NCI-H2171 (cell line): Measurements from ENCODE around the gene MAP3K6.

Source experiments
- DNase-seq: peaks from one replicate; lab custom pipeline; 2025; lab: John Stamatoyannopoulos, UW

The MAP3K6 gene

DNA sequence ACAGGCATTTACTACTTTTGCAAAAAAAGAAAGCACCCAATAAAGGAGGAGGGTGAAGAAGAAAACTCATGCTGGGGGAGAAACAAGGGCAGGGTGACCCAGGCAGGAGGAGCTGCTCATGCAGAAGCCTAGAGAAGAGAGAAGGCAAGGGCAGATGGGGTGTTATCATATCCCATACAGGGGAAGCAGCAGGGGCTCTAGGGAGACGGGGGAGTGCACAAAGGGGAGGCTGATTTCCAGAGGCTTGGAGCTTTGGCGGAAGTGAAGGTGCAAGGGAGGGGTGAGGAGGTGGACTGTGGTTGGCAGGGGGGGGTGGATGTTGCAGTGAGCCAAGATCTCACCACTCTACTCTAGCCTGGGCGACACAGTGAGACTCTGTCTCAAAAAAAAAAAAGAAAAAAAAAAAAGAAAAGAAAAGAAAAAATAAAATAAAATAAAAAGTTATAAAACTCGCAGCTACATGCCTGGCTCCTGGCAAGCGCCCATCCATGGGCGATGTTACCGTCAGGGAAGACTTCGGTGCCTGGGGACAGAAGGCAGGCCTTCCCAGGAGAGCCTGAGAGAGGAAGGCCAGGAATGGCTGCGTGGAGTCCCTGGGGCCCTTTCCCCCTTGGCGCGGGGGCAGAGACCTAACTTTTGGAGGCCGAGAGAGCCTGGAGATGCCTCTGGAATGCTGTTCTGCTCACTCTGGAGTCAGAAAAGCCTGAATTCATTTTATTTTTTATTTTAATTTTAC lies 11.2 kb upstream of the MAP3K6 start:
- peak; percentile 59 for DNase-seq

DNA sequence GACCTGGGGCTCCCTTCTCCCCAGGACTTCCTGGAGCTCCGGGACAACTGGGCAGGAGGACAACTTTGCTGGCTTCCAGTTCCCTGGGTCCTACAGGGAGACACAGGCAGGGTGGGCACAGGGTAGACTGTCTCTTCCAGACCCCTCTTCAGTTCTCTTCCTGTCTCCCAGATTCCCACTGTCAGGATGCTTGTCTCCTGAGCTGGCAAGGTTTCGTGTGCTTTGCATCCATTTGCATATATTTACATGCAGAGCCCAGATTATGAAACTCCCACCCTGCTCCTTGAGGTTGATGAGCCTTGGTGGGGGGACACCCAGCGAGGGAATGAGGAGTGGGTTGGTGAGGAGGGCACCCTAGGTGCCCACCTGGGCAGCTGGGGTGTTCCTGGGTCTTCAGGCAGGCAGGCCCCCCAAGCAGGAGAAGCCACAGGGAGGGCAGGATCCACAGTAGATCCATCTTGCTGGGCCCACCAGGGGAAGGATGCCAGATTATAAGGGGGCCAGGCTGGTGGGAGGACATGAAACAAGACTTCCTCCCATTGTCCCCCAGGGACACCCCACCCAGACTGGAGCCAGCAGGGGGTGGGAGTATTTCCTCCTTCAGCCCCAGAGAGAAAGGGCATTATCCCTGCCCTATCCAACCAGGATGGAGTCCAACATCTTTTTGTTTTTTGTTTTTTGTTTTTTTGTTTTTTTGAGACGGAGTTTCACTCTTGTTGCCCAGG lies 7.8 kb upstream of the MAP3K6 start, which contains the start of gene FCN3:
Gene FCN3, minus strand, starts transcription at position 463 of the 725 bp plus-strand sequence. Its CDS starts 6 bp downstream, at position 457.
- no peak for DNase-seq

DNA sequence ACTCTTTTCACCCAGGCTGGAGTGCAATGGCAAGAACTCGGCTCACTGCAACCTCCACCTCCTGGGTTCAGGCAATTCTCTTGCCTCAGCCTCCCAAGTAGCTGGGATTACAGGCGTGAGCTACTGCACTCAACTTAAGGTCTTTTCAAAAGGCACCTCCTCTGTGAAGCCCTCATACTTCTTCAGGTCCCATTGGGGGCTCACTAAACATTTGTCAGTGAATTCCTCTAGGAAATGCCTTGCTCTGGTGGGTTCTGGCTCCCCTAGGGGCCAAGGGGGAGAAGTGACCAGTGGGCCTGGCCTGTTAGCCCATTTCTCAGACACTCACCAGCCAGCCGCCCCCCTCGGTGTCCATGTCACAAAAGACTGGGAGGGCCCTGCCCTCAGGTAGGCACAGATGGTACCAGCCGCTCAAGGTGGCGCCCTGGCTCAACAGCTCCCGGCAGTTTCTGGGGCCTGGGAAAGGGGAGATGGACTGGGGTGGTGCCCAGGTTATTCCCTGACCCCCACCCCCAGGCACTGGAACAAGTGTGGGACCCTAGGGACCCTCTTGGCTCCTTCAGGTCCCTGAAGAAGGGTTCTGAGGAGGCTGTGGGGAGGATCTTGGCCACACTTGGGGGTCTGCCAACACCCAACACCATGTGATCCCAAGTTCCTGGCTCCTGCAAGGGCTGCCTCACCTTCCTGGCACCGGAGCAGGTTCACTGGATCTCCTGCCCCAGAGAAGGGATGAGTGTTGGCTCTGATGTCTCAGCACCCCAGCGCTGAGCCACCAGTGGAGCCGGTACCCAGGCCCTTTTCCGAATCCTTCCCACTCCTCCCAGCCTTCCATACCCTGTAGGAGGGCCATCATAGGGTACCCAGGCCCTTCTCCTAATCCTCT lies 6.3 kb upstream of the MAP3K6 start:
- DNase-seq: no peak

GRCh38 chr1:27372022-27372807 lies 5.5 kb upstream of the MAP3K6 start:
- no peak for DNase-seq

DNA sequence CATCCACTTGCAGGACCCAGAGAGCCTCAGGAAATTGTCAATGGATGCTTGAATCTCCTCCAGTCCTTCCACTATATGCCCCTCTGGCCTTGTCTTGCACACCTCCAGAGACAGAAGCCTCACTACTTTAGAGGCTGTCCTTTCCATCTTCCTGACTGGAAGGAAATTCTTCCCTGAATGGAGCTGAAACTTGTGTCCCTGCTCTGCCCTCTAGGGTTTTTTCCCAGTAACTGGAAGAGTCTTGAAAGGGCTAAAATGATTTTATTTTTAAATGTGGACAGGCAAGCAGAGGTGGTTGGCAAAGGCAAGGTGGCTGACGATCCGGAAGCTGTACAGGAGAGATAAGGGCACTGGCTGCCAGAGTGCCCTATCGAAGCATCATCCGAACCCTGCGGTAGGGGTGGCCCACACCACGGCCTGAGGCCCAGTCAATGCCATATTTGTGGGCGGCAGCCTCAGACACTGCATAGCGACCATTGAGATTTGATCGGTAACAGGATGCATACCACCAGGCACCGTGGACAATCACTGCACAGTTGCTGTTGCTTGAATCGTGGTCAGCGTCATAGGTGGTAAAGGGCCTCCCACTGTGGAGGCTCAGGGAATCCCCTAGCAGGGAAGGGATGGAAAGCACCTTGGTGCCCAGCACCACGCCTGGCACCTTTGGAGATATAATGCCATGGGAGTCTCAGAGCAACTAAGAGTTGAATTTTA lies 2.3 kb upstream of the MAP3K6 start:
- no peak for DNase-seq

DNA sequence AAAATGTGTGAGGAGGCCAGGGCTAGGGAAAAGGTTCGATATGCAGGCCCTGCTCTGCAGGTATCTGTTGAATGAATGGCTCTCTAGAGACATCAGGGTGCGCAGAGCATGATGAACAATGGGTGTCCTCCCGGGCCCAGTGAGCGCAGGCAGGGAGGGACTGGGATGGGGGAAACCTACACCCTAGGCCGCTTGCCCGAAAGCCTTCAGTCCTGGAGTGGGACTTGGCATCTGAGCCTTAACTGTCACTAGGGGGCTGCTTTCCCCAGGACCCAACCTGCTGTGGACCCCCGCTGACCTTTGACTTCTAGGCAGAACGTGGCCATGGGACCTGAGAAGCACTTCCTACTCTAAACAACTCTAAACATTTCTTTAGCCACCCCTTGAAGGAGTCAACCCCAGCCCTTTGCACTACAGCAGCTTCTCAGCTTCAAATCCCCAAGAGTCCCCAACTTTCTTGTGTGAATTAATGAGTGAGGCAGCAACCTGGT lies 444 bp upstream of the MAP3K6 start:
- DNase-seq: no peak

DNA sequence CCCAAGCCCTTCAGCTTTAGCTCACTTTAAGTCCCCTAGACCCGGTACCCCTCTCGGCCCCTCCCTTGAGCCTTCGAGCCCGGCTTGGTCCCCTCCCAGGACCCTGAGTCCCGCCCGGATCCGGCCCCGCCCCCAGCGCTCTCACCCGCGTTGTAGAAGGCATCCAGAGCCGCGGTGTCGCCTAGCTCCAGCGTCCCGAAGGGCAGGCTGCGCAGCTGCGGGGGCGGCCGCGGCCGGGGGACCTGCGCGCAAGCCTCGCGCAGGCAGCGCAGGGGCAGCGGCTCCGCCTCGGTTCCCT lies 699 bp downstream of the MAP3K6 start:
- peak; percentile 73 for DNase-seq

GRCh38 chr1:27365372-27366112 lies 1.2 kb downstream of the MAP3K6 start:
- DNase-seq: peak; percentile 64

- no peak for DNase-seq
Measured at GRCh38 chr1:27364696-27365371, 1.9 kb downstream of the MAP3K6 start.

GRCh38 chr1:27363766-27364695 lies 2.7 kb downstream of the MAP3K6 start:
- DNase-seq: no peak

DNA sequence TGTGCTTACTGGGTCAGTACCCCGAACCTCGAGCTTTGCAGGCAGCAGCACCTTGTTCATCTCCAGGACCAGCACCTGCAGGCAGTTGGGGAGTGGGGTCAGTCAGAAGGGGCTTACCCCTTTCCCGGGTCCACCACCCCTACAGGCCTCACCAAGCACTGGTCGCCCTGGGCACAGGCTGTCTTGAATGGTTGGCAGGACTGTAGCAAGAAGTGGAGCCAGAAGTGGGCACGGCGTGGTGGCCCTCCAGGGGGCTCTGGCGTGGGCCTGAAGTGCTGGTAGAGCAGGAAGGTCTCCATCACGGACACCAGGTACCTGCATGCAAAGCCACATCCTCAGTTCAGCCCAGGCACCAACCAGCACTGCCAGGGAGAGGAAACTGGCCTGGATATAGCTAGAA lies 5.2 kb downstream of the MAP3K6 start:
- DNase-seq: no peak

DNA sequence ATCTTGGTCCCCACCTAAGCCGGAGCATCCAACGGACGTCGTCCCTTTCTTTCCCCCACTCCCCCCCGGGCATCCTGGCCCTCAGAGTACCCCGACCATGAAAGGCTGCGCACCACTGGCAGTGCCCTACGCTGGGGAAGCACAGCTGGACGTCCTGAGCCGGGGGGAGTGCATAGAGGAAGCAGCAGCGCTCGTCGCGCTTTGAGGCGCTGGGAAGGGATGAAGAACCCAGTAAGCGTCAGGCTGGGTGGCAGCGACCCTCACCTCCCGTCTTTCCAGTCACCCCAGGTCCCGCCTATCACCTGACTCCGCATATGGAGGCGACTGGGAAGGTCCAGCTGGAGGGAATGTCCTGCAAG lies 5.7 kb downstream of the MAP3K6 start:
- DNase-seq: no peak

DNA sequence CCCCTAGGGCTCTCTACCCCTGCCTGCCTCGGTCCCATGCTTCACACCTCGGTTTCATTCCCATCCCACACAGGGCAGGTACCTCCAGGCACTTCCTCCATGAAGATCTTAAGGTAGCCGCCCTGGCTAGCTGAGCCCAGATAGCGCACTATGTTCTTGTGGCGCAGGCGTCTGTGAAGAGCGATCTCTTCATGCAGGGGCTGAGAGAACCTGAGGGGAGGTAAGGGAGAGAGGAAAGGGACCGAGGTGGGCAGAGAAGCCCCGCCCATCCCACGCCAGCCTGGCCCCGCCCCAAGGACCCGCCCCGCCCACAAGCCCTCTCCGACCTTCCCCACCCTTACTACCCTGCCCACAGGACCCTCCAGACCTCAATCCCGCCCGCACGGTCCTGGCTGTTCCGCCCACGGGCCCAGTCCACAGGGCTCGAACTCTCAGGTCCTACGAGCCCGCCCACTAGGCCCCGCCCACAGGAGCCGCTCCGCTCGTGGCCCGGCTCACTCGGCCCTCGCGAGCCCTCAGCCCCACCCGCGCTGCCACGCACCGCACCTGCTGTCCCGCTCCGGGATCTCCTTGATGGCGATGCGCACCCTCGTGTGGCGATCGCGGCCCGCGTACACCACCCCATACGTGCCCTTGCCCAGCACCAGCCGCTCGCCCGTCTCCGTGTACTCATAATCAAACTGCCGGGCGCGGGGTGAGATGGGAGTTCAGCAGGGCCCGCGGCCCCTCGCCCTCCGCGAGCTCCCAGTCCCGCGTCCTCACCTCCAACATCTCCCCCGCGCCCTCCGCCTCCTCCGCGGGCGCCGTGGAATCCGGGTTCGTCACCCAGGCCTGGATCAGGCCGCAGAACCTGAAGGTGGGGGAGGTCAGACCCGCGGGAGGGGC lies 6.4 kb downstream of the MAP3K6 start:
- no peak for DNase-seq

- DNase-seq: no peak
Measured at GRCh38 chr1:27359822-27360158, 7.0 kb downstream of the MAP3K6 start.

- DNase-seq: no peak
Measured at GRCh38 chr1:27358928-27359313, 7.8 kb downstream of the MAP3K6 start.

DNA sequence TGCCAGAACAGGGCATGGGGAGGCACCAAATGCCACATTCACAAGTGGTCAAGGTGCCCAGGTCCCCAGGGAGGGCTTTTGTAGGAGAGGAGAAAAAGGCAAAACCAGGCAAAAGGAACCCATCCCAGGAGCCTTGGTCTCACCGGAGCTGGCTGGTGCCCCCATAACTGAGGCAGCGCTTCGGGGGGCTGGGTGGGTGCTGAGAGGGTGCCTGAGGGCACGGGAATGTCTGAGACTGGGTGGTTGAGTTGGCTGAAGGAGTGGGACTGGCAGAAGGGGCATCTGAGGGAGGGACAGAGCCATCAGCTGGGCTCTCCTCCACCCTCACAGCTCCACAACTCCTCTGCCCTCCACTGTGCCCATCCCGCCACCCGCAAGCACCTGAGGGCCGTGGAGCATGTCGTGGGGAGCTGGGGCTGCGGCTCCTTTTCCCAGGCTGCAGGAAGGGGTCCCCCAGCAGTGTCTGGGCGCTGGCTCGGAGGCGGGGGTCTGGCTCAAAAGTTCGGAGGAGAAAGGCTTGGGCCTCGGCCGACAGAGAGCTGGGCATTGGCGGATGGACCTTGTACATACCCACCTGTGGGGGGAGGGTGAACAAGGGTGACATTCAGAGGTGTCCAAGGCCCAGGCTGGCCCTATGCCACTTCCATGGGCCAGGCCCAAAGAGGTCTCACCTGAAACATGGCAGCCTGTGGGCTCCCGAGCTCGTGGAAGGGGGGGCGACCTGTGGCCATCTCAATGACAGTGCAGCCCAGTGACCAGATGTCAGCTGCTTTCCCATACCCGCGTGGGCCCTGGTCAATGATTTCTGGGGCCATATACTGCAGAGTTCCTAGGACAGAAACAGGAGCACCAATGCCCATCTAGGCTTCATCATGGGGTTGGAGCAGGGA lies 8.5 kb downstream of the MAP3K6 start:
- no peak for DNase-seq
